Thymus (tissue), 11 donors: Measurements from ENCODE around the gene ALLC. TPM values are rescaled to one million over a fixed set of nuclear protein-coding genes. Genes with fewer than 3 reads are reported as not detected.

Experiments
- DNase-seq, 9 donors: peaks; one replicate each; pipeline ENCODE4 v3.0.0-alpha.2; 2013; ENCODE audit warnings: low spot score in 9 of 9, low read depth in 6 of 9, missing footprints in 1 of 9
- H3K27ac ChIP-seq, 2 donors: one replicate each; pipeline ENCODE4 v1.5.1; 2013; ENCODE audit warnings: control low read depth in 1 of 2, low read depth in 1 of 2, low read length in 1 of 2, mild to moderate bottlenecking in 1 of 2, moderate library complexity in 1 of 2
- H3K27me3 ChIP-seq, 2 donors: one replicate each; pipeline ENCODE4 v1.5.1; 2013; ENCODE audit warnings: low read length in 1 of 2; ENCODE audit not compliant: control insufficient read depth in 2 of 2, insufficient read depth in 1 of 2
- H3K36me3 ChIP-seq, 2 donors: one replicate each; pipeline ENCODE4 v1.5.1; 2013; ENCODE audit warnings: low read length in 1 of 2, mild to moderate bottlenecking in 1 of 2, moderate library complexity in 1 of 2; ENCODE audit not compliant: control insufficient read depth in 2 of 2, insufficient read depth in 2 of 2
- H3K4me1 ChIP-seq, 2 donors: one replicate each; pipeline ENCODE4 v1.5.1; 2013; ENCODE audit warnings: low read length in 2 of 2; ENCODE audit not compliant: control insufficient read depth in 2 of 2, insufficient read depth in 2 of 2
- H3K4me3 ChIP-seq, 2 donors: one replicate each; pipeline ENCODE4 v1.5.1; 2013; ENCODE audit warnings: low read length in 2 of 2, control low read depth in 1 of 2, mild to moderate bottlenecking in 1 of 2
- H3K9me3 ChIP-seq, 2 donors: one replicate each; pipeline ENCODE4 v1.5.1; 2013; ENCODE audit warnings: low read length in 1 of 2, mild to moderate bottlenecking in 1 of 2; ENCODE audit not compliant: control insufficient read depth in 2 of 2, insufficient read depth in 1 of 2
- WGBS: extraction: QIAGEN DNeasy Blood & Tissue Kit; methylation state at CpG from one replicate; pipeline ENCODE4 v1.1.7; 2013; 5-methylcytosine and 5-hydroxymethylcytosine counted together
- polyA plus RNA-seq: library from polyadenylated mRNA; stranded (reverse); fragments of 200-250 nt; gene quantifications from one replicate; pipeline ENCODE4 v1.2.3, GENCODE V29; 2013
- total RNA-seq: library from RNA; stranded (reverse); fragments of 120-200 nt; gene quantifications from one replicate; pipeline ENCODE4 v1.2.4, GENCODE V29; 2013
- donor health status: healthy.

ALLC gene
- total and polyA plus RNA-seq, 2 donors, result 0.05 to 0.87 TPM

DNA sequence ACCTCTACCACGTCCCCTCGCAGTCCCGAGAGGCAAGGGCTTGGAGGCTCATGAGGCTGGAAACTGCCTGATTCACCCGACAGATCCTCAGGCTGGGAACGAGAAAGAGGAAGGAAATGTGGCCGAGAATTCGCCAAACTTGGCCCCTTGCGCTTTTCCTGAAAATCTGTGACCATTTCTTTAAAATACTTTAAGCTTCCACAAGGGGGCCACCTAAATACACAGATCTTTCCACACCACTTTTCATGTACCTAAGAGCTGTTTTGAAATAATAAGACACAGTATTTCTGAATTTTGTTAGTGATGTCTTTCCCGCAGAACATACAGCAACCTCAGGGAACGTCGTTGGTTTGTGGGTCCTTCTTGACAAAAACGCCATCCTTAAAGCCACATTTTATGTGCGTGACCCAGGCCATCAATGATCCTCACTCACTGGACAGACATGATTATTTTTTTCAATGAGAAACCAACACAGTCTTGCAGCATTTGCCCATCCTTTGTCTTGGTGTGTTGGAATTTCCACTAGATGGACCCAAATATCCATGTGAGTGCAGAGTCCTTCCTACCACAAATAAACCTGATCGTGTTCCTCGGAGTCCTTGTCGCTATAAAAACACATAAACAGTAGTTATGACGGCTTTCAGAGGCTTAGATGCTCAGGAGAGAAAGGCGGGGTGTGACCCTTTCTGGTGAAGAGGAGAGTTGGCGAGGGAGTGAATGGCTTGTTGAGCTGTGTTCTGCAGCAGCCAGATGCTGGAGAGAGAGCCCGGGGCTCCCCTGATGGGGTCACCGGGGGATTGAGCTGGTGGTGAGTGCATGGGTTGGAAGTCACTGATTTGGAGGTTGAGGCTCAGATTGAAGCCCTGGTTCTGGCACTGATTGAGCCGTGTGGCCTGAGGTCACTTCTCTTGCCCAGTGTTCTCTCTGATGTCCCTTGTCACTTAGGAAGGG, 70.4 kb downstream of the ALLC start:
- H3K36me3 ChIP-seq, result no peaks in the 10 kb centered on the region
- no peak overlapping the region for H3K4me3 ChIP-seq
- whole genome bisulfite sequencing, result 39% methylated on average over 22 of the region's 22 CpGs
- no peak overlapping the region for H3K27ac ChIP-seq
- no peaks in the 10 kb centered on the region for H3K9me3 ChIP-seq
- no peaks in the 10 kb centered on the region for H3K4me1 ChIP-seq
- peak in 4 of 9 donors; percentile 6 to 39 (median 12) for DNase-seq
- H3K27me3 ChIP-seq, result peaks cover 0 to 7% of the 10 kb centered on the region in 2 donors

DNA sequence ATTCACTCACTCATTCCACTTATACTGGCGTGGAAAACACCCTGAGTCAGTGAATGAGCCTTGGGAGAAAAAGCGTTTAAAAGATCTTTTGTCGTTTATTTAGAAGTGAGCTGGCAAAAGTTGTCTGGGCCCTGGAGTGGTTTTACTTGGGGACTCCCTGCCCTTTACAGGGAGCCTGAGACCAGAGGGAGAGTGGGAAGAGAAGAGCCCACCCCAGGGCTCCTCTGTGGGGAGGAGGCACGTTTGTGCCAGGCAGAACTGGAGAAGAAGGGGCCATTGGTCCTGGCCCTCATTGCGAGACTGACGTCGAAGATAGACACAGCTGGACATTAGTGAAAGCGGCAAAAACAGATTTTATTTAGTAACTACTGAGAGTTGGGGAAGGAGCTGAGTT, 71.1 kb downstream of the ALLC start:
- Histone ChIP-seq H3K9me3 (no peaks in the 10 kb centered on the region), H3K4me3 (no peak overlapping the region), H3K4me1 (no peaks in the 10 kb centered on the region), H3K27me3 (peaks cover 0 to 7% of the 10 kb centered on the region in 2 donors), H3K27ac (no peak overlapping the region), H3K36me3 (no peaks in the 10 kb centered on the region)
- WGBS, result 95% methylated on average over 8 of the region's 8 CpGs
- DNase-seq, result no peak

DNA sequence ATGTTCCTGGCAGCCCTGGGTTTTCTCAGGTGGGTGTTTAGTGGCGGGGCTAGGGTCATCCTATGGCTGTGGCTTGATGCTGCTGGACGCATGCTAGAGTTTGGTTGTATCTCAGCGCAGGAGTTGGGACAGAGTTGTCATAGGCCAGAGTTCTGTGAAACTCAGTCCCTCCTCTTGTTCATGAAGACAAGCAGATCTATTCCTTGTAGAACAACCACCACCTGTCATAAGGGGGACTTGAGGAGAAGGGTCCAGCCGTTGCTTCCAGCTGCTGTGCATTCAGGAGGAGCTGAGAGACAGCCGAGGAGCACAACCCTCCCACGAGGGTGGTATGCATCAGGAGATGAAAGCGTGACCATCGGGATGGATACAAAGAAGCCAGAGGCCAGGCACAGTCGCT, 71.8 kb downstream of the ALLC start:
- no peak for DNase-seq
- Histone ChIP-seq H3K27ac (no peak overlapping the region), H3K9me3 (no peaks in the 10 kb centered on the region)

DNA sequence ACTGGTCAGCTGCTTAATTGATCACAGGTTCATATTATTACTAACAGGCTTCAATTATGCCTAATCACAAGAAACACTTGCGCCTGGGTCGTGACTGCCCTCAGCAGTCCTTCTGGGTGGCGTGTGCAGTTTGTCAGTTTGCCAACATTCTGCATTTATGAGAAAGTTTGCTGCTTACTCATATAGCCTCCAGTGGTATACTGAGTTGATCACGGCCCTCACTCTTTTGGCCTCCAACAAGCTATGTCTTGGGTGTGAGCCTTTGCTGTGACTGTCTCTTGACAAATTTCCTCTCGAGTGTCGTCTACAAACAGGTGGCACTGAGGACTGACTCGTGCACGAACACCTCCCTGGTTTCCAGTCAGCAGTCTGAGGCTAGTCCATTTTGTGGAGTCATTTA, 72.6 kb downstream of the ALLC start:
- Histone ChIP-seq H3K36me3 (no peaks in the 10 kb centered on the region), H3K27ac (no peak overlapping the region), H3K27me3 (peaks cover 0 to 7% of the 10 kb centered on the region in 2 donors), H3K4me3 (no peak overlapping the region), H3K4me1 (no peaks in the 10 kb centered on the region), H3K9me3 (no peaks in the 10 kb centered on the region)
- DNase-seq, result no peak
- WGBS, result 95% methylated on average over 8 of the region's 8 CpGs

More for the DNA sequence above, 71.8 kb downstream of the ALLC start:
- 88% methylated on average over 9 of the region's 9 CpGs for WGBS
- Histone ChIP-seq H3K27me3 (peaks cover 0 to 7% of the 10 kb centered on the region in 2 donors), H3K4me3 (no peak overlapping the region), H3K36me3 (no peaks in the 10 kb centered on the region), H3K4me1 (no peaks in the 10 kb centered on the region)

DNA sequence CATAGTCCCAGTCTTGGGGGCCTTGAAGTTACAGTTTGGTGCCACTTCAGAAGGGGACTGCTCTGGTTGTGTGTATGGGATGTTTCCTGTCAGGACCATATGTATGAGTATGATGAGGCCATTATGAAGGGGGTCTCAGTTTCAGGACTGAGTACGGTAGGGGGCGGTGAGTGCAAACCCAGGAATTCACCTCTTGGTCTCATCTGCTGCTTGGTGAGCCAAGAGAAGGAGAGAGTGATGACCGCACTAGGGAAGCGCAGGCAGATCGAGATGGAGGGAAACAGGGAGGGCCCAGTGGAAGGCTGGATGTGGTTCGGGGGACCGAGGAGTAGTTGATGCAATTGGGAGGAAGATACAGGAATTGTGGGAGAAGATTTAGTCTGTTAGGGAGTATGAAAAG, 73.8 kb downstream of the ALLC start:
- Histone ChIP-seq H3K4me3 (no peak overlapping the region), H3K36me3 (no peaks in the 10 kb centered on the region), H3K9me3 (no peaks in the 10 kb centered on the region), H3K4me1 (no peaks in the 10 kb centered on the region), H3K27ac (no peak overlapping the region), H3K27me3 (peaks cover 0 to 7% of the 10 kb centered on the region in 2 donors)
- DNase-seq, result no peak
- WGBS, result 99% methylated on average over 7 of the region's 7 CpGs

DNA sequence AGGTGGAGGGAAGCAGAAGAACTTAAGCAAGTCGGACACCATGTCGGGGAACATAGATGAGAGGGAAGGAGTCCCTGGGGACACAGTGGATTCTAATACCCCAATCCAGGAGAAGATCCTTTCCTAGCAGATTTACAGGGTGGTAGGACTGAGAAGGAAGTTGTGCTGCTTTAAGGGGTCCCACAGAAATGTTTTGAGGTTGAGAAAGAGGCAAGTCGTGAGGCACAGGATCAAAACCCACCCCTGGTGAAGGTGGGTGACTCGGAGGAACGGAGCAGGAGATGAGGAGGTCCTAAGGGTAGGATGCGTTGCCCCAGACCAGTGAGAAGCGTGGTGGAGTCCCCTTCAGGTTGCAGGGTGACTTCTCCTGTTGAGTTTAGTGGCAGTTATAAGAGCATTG, 78.1 kb downstream of the ALLC start:
- no peaks in the 10 kb centered on the region for H3K27me3 ChIP-seq
- H3K4me1 ChIP-seq, result no peaks in the 10 kb centered on the region
- no peak overlapping the region for H3K27ac ChIP-seq
- no peak overlapping the region for H3K4me3 ChIP-seq
- no peaks in the 10 kb centered on the region for H3K36me3 ChIP-seq
- H3K9me3 ChIP-seq, result no peaks in the 10 kb centered on the region
- no peak for DNase-seq
- WGBS, result 94% methylated on average over 7 of the region's 7 CpGs

DNA sequence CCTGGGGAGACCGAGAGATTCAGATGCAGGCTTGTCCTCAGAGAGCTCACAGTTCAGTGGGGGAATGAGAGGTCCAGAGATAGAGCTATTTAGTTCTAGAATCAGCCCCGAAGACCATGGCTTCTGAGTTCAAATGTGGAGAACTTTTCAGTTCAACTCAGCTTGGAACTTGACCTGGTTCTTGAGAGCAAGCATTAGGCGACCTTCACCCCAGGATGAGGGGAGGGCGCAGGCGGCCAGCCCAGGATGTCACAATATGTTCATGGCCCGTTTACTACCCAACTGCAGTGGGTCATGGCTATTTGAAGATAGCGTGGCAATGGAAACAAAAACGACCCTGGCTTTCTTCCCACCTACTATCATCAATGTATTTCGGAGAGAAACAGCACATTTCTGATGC, 79.1 kb downstream of the ALLC start:
- DNase-seq, result no peak
- no peaks in the 10 kb centered on the region for H3K27me3 ChIP-seq
- H3K9me3 ChIP-seq, result no peaks in the 10 kb centered on the region
- H3K4me3 ChIP-seq, result no peak overlapping the region
- H3K27ac ChIP-seq, result no peak overlapping the region
- no peaks in the 10 kb centered on the region for H3K36me3 ChIP-seq
- WGBS, result 88% methylated on average over 9 of the region's 9 CpGs
- no peaks in the 10 kb centered on the region for H3K4me1 ChIP-seq

DNA sequence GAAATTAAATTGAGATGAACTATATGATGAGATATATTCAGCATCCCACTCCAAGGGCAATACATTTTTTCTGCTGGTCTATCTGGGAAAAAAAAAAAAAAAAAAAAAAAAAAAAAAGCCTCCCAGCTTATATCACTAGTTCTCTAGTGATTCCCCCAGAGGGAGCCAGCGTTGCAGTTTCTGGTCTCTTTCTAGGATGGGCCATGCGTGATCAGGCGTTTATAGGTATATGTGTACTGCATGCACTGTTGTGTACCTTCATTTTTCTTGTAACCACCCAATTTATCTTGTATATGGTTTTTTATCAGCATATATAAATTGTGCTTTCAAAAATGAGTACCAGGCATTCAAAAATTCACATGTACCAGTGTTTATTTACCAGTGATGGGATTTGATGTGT, 80.5 kb downstream of the ALLC start:
- Histone ChIP-seq H3K9me3 (no peaks in the 10 kb centered on the region), H3K27me3 (no peaks in the 10 kb centered on the region), H3K4me3 (no peak overlapping the region), H3K4me1 (no peaks in the 10 kb centered on the region), H3K36me3 (no peaks in the 10 kb centered on the region), H3K27ac (no peak overlapping the region)
- DNase-seq, result peak in 1 of 9 donors; percentile 7
- 77% methylated on average over 3 of the region's 3 CpGs for WGBS

DNA sequence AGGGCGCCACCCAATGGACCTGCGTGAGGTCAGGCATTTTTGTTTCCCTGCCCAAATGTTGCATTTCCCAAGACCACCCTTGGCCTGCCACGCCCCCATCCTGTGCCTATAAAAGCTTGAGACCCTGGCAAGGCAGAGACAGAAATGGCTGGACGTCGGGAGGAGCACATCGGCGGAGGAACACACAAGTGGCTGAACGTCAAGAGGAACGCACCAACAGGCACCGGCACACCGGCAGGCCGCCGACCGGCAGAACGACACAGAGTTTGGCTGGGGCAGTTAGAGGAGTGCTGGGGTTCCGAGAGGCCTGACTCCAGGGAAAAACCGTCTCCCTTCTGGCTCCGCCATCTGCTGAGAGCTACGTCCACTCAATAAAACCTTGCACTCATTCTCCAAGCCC, 81.3 kb downstream of the ALLC start:
- H3K4me3 ChIP-seq, result no peak overlapping the region
- H3K27ac ChIP-seq, result no peak overlapping the region
- WGBS, result 96% methylated on average over 19 of the region's 19 CpGs
- H3K9me3 ChIP-seq, result no peaks in the 10 kb centered on the region
- DNase-seq, result no peak
- no peaks in the 10 kb centered on the region for H3K36me3 ChIP-seq
- H3K27me3 ChIP-seq, result no peaks in the 10 kb centered on the region
- H3K4me1 ChIP-seq, result no peaks in the 10 kb centered on the region
